ENCODE data around the gene SPDYE8.
"Not testable (repeated sequence)": the region's sequence is repeated elsewhere in the genome, so short reads cannot be mapped to it uniquely, and the experiment has no call there.

Gene SPDYE8, protein sequence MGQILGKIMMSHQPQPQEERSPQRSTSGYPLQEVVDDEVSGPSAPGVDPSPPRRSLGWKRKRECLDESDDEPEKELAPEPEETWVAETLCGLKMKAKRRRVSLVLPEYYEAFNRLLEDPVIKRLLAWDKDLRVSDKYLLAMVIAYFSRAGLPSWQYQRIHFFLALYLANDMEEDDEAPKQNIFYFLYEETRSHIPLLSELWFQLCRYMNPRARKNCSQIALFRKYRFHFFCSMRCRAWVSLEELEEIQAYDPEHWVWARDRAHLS

DNA sequence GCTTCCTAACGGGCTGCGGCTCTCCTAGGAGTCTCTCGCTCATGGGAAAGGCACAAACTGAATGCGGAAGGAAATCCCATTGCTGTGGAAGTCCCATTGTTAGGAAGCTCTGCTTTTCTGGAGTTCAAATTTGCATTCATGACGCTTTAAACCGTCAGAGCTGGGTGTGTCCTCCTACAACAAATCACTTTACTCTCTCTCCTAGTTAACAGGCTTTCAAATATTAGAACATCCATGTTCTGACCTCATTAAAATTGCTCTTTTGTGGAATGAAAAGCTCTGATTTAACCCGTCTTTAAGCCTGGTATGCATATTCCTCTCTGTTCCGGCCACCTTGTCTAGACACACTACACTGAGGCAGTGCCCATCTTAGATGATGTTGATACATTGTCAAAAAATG is at the start of gene SPDYE8:
TSS of gene SPDYE8 (minus strand) at position 101 of the 400 bp plus-strand sequence. CDS start 1,800 bp downstream, outside the sequence.
- not testable (repeated sequence) for DNase-seq

DNA sequence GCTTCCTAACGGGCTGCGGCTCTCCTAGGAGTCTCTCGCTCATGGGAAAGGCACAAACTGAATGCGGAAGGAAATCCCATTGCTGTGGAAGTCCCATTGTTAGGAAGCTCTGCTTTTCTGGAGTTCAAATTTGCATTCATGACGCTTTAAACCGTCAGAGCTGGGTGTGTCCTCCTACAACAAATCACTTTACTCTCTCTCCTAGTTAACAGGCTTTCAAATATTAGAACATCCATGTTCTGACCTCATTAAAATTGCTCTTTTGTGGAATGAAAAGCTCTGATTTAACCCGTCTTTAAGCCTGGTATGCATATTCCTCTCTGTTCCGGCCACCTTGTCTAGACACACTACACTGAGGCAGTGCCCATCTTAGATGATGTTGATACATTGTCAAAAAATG is 28.2 kb upstream of the SPDYE8 start, which contains the start of gene SPDYE11:
TSS of gene SPDYE11 (minus strand) at position 101 of the 400 bp plus-strand sequence. CDS start 1,800 bp downstream, outside the sequence.
- not testable (repeated sequence) for DNase-seq

DNA sequence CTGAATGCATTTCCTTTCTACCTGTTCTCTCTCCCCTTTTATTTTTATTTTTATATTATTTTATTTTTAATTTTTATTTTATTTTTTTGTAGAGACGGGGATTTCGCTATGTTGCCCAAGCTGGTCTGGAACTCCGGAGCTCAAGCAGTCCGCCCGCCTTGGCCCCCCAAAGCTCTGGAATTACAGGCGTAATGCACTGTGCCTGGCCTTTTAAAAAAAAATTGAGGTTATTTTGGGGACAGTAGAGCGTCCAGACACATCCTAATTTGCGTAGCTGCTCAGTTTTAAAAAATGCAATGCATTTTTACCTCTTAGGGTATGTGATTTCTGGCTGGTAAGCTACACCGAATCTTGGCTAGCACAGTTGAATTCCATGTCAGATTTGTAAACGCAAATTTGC is 23.1 kb downstream of the SPDYE8 start:
- DNase-seq: peak; percentile 5

DNA sequence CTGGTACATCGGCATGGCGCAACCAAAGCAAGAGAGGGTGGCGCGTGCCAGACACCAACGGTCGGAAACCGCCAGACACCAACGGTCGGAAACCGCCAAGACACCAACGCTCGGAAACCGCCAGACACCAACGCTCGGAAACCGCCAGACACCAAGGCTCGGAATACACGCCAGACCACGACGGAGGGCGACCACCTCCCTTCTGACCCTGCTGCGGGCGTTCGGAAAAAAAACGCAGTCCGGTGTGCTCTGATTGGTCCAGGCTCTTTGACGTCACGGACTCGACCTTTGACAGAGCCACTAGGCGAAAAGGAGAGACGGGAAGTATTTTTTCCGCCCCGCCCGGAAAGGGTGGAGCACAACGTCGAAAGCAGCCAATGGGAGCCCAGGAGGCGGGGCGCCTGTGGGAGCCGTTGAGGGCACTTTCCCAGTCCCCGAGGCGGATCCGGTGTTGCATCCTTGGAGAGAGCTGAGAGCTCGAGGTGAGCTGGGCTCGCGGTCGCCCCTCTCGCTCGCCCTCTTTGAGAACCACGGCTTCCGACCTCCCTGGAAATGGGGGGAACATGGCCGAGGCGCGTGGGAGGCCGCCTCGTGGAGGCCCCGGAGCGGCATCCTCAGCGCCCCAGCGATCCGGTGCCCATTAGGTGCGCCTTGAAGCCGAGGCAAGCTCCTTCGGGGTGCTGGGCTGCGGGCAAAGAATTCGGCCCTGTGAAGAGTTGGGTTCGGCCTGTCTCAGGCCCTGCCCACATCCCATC is 23.7 kb downstream of the SPDYE8 start:
- DNase-seq: peak; percentile 82

DNA sequence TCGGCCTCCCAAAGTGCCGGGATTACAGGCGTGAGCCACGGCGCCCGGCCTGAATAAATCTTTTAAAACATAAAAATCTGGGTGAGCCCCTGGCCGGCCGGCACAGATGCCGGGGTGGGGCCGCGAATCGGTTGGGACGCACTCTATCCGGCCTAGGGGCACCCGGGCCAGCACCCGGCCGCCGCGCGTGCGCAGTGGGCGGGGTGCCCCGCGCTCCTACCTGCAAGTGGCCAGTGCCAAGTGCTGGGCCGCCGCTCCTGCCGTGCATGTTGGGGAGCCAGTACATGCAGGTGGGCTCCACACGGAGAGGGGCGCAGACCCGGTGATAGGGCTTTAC is 24.2 kb downstream of the SPDYE8 start:
- not testable (repeated sequence) for DNase-seq

DNA sequence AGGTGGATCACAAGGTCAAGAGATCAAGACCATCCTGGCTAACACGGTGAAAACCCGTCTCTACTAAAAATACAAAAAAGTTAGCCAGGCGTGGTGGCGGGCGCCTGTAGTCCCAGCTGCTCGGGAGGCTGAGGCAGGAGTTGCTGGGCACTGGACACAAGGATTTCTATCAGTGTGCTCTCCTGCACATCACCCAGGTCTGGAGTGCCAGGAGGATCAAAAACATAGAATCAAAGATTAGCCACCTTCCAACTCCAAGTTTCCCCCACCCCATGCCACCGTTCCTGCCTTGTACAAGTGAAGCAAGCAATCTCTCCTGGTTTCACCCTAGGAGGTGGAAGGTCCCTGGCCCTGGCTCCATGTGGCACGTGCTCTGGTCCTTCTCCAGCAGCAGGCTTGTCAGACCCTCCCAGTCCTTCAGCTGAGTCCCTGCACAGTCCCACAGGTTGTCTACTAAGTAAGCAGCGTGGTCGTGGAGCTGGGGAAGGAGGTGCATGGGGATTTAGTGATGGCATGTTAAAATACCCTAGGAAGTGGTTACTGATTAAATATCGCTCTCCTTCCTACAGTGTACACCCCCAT is 31.6 kb downstream of the SPDYE8 start:
- not testable (repeated sequence) for DNase-seq

DNA sequence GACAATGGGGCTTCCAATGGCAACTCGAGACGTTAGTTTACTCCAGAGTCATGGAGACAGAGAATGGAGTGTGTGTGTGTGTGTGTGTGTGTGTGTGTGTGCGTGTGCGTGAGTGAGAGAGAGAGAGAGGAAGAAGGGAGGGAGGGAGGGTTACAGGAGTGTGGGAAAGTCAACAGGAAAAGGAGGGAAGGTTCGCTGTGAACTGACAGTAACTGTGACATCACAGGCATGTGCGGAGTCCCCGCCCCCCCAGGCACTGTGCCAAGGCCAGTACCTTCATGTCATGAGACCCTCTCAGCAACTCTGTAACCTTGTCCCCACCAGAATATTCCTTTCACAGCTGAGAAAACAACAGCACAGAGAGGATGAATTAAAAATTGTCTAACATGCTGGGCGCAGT is 32.1 kb downstream of the SPDYE8 start:
- DNase-seq: not testable (repeated sequence)

DNA sequence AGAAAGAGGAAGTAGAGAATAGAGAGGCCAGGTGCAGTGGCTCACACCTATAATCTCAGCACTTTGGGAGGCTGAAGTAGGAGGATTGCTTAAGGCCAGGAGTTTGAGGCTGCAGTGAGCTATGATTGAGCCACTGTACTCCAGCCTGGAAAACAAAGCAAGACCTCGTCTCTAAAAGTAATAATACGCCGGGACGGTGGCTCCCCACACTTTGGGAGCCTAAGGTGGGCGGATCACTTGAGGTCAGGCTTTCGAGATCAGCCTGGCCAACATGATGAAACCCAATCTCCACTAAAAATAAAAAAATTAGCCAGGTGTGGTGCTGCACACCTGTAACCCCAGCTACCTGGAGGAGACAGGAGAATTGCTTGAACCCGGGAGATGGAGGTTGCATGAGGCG is 34.1 kb downstream of the SPDYE8 start:
- DNase-seq: not testable (repeated sequence)

DNA sequence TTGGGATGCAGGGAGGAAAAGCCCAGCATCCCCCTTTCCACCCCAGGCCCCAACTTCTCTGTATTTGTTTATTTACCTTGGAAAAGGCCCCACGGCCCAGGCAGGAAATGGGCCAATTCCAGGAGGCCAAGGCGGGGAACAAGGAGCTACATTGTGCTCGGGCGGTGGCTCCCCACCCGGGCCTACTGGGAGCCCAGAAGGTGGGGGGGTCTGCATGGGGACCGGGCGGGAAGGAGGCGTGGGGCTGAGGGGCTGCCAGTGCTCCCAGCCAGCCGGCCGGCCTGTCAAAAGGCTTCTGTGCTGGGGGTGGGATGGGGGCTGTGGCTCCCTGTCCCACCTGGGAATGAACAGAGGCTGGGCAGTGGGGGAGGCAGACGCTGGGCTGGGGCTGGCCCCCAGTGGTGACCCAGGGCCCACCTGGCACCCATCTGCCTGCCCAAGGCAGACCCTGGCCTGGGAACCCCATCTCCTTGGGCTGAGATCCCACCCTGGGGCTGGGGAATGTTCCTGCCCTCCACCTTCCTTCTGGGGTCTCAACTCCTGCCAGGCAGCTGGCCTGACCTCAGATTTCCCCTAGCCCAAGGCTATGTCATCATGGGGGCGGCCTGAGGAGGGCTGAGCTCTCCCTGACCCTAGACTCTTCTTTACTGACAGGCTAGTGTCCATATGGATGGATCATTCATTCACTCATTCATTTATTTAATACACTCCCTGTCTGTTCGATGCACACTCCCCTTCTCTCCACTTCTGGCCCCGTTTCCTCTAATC is 39.2 kb downstream of the SPDYE8 start:
- DNase-seq: not testable (repeated sequence)

DNA sequence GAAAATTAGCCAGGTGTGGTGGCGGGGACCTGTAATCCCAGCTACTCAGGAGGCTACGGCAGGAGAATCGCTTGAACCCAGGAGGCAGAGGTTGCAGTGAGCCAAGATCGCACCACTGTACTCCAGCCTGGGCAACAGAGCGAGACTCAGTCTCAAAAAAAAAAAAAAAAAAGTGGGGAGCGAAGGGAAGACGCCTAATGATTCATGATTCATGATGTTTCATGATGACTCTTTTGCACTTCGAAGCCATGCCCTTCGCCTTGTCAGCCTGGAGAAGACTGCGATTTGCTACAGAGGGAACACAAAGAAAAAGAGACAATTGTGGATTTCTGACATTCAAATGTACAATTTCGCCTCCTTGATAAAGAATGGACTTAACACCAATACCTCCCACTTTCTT is 47.5 kb downstream of the SPDYE8 start:
- DNase-seq: not testable (repeated sequence)

DNA sequence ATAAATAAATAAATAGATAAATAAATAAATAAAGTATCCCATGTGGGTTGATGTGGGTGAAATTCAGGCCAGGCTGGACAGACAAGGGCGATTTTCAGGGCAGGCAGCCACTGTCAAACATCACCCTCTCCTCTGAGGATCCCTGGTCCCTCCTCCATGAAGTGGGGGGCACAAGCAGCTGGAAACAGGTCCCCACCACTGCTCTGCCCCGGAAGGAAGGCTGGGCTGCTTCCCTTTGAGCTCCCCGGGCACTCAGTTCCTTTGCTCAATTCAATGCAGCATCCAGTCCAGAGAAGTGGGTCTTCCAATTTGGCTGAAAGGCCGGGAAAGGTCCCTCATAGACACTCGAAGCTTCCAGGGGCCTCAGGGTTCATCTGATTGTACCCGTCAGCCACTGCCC is 49.2 kb downstream of the SPDYE8 start:
- not testable (repeated sequence) for DNase-seq

DNA sequence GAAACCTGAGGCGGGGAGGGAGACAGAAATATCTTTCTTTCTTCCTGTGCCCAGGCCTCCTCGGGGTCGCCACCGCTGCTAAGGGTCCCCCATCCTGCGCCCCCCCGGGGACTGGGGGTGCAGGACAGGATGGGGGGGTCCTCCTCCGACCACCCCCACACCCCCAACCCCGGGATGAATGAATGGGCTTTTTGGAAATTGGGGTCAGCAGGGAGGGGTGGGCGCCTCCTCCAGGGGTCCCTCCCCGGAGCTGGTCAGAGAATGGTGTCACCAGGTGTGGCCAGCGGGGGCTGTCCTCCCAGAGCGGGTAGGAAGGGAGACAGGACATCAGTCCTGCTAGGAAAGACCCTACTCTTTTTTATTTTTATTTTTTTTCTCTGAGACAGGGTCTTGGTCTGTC is 53.1 kb downstream of the SPDYE8 start:
- not testable (repeated sequence) for DNase-seq

DNA sequence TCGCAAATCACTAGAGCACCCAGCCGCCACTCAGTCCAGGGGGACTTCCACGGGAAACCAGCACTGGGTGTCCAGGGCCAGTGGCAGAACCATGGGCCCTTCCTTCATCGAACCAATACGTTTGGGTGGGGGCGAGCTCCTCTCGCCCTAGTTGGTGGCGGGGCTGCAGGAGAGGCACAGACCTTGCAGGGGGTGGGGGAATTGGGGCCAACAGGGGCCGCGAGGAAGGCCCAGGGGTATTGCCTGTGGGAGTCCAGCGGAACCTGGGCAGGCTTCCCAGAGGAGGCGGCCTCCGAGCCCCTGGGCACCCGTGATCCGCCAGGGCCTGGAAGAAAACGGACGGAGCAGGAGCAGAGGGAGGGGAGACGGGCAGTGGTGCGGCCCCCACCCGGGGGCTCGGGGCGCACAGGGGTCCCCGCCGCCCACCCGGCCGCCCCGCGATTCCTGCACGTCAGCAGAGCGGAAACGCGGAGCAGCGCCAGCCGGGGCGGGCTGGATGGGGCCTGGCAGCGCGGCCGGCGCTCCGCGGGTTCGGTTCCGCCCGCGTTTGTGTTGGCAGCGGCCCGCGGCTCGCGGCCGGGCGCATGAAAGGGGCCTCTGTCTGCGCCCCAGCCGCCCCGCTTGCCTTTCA is 53.8 kb downstream of the SPDYE8 start:
- DNase-seq: not testable (repeated sequence)

DNA sequence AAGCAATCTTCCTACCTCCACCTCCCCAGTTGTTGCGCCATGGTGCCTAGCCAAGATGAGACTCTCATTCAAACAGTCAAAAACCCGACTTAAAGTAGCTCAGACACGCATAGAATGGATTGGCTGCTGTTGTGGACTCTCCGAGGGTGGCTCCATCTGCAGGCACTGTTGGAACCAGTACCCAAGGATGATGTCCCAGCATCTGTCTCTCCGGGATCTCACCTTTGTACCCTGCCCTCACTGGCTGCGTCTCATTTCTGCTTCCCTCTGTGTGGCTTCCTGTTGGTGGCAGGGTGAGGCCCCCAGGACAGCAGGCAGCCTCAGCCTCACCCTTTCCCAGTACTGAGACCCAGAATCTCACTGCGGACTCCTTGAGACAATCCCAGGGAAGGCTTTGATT is 54.8 kb downstream of the SPDYE8 start:
- not testable (repeated sequence) for DNase-seq

DNA sequence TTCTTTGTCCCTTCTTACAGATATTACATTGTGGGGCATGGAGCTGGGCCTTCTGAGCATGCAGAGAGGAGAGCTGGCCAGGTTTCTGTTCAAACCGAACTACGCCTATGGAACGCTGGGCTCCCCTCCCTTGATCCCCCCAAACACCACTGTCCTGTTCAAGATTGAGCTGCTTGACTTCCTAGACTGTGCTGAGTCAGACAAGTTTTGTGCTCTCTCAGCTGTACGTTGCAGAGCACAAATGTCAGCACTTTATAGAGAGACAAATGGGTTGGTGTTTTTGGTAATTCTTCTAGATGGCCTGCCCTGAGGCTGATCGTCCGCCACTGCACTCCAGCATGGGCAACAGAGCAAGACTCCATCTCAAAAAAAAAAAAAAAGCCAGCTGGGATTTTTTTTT is 58.1 kb downstream of the SPDYE8 start:
- not testable (repeated sequence) for DNase-seq
